Endothelial cell of umbilical vein (primary cell): ENCODE results near the gene CABLES1. TPM values are rescaled to one million over a fixed set of nuclear protein-coding genes. Genes with fewer than 3 reads are reported as not detected.

Experiments used
- BruUV-seq: library from RNA; stranded (reverse); fragments of 400-500 nt; replicated peaks from 2 replicates; lab custom pipeline; 2021; lab: Mats Ljungman, UMichigan
- CTCF ChIA-PET: fragments of 300-600, 350-600 bp; sonication (Branson Sonifier 250); formaldehyde crosslinking; loops from one replicate; lab custom pipeline; 2021; ENCODE audit warnings: antibody characterized with exemption, inconsistent platforms; lab: Charles Lee
- POLR2A ChIA-PET: fragments of 300-600, 350-600 bp; sonication (Branson Sonifier 250); formaldehyde crosslinking; loops from one replicate; lab custom pipeline; 2021; ENCODE audit warnings: antibody characterized with exemption, inconsistent platforms; lab: Charles Lee
- DNase-seq: peaks from one replicate; pipeline ENCODE4 v3.0.0-alpha.2; 2011; ENCODE audit warnings: low read depth, low spot score
- FAIRE-seq: peaks from 2 replicates; lab custom pipeline; 2011; peaks lifted over from hg19 to GRCh38; lab: Jason Lieb, UNC
- H2AFZ ChIP-seq: 2 replicates; pipeline ENCODE4 v1.6.0; 2012; ENCODE audit warnings: low read depth, low read length, control low read depth, inconsistent platforms
- H3K27ac ChIP-seq: 2 replicates; pipeline ENCODE4 v1.5.1; 2011; ENCODE audit warnings: low read depth, mild to moderate bottlenecking, control low read depth, low read length, moderate library complexity; ENCODE audit not compliant: insufficient read depth
- H3K27me3 ChIP-seq, 2 experiments: 2 replicates each; pipeline versions ENCODE4 v1.6.0 to v1.6.1; 2011; ENCODE audit warnings: low read length in 2 of 2, mixed read lengths in 1 of 2; ENCODE audit not compliant: control insufficient read depth in 2 of 2, insufficient read depth in 2 of 2
- H3K36me3 ChIP-seq, 2 experiments: 2 replicates in 1 of 2; 3 replicates in 1 of 2; pipeline ENCODE4 v1.5.1; 2011; ENCODE audit warnings: low read length in 2 of 2, mild to moderate bottlenecking in 1 of 2, moderate library complexity in 1 of 2; ENCODE audit not compliant: control insufficient read depth in 2 of 2, insufficient read depth in 2 of 2; ENCODE audit errors: extremely low read depth in 1 of 2
- H3K4me1 ChIP-seq: 3 replicates; pipeline ENCODE4 v1.5.1; 2011; ENCODE audit warnings: mild to moderate bottlenecking, low read length; ENCODE audit not compliant: control insufficient read depth, insufficient read depth; ENCODE audit errors: extremely low read depth
- H3K4me2 ChIP-seq: 2 replicates; pipeline ENCODE4 v1.6.1; 2011; ENCODE audit warnings: low read length, control low read depth, mixed read lengths; ENCODE audit not compliant: insufficient read depth
- H3K4me3 ChIP-seq, 3 experiments: fragments of 200-600 bp in 1 of 3; sonication (generic), shearing (Covaris generic) in 1 of 3; replicated peaks in 1 of 3; 2 replicates each; pipeline ENCODE4 v1.5.1; 2011 to 2016; ENCODE audit warnings: control low read depth in 3 of 3, low read length in 3 of 3, mild to moderate bottlenecking in 2 of 3, inconsistent platforms in 1 of 3, low read depth in 1 of 3, moderate library complexity in 1 of 3; ENCODE audit not compliant: insufficient read depth in 1 of 3
- H3K79me2 ChIP-seq: 2 replicates; pipeline ENCODE4 v1.6.0; 2012; ENCODE audit warnings: low read length, inconsistent platforms; ENCODE audit not compliant: control insufficient read depth, insufficient read depth
- H3K9ac ChIP-seq: replicated peaks from 2 replicates; pipeline ENCODE3; 2011; ENCODE audit warnings: low read length, control low read depth; ENCODE audit not compliant: insufficient read depth; ENCODE audit errors: extremely low read depth
- H3K9me1 ChIP-seq: replicated peaks from 3 replicates; pipeline ENCODE4 v1.6.0; 2011; ENCODE audit warnings: mild to moderate bottlenecking, low read length; ENCODE audit not compliant: control insufficient read depth, insufficient read depth; ENCODE audit errors: extremely low read depth
- H3K9me3 ChIP-seq: replicated peaks from 2 replicates; pipeline ENCODE4 v1.5.1; 2012; ENCODE audit warnings: low read length, inconsistent platforms; ENCODE audit not compliant: control insufficient read depth, insufficient read depth
- H4K20me1 ChIP-seq: replicated peaks from 2 replicates; pipeline ENCODE3; 2011; ENCODE audit warnings: mild to moderate bottlenecking, low read length; ENCODE audit not compliant: control insufficient read depth, insufficient read depth; ENCODE audit errors: extremely low read depth
- CTCF ChIP-seq, 2 donors: IDR thresholded peaks; 1 replicate in 1 of 2; 2 replicates in 1 of 2; pipeline ENCODE4 v1.5.1; 2011; ENCODE audit warnings: low read length in 2 of 2, mild to moderate bottlenecking in 2 of 2, moderate library complexity in 2 of 2, control low read depth in 1 of 2, inconsistent platforms in 1 of 2, low read depth in 1 of 2; ENCODE audit not compliant: insufficient read depth in 1 of 2; ENCODE audit errors: extremely low read depth in 1 of 2
- EZH2 ChIP-seq: IDR thresholded peaks from 2 replicates; pipeline ENCODE4 v1.6.1; 2012; ENCODE audit warnings: borderline replicate concordance, low read depth, mild to moderate bottlenecking, moderate library complexity, low read length, inconsistent platforms; ENCODE audit not compliant: severe bottlenecking
- FOS ChIP-seq: IDR thresholded peaks from 2 replicates; pipeline ENCODE4 v1.6.1; 2011; ENCODE audit warnings: mild to moderate bottlenecking, low read length, moderate library complexity, borderline replicate concordance; ENCODE audit not compliant: insufficient read depth
- GATA2 ChIP-seq: IDR thresholded peaks from 2 replicates; pipeline ENCODE4 v1.7.0; 2011; ENCODE audit warnings: low read depth, mild to moderate bottlenecking, moderate library complexity, mixed read lengths, low read length; ENCODE audit not compliant: insufficient read length, insufficient read depth
- JUN ChIP-seq: IDR thresholded peaks from 2 replicates; pipeline ENCODE4 v1.6.1; 2011; ENCODE audit warnings: borderline replicate concordance, low read depth; ENCODE audit not compliant: insufficient read length, insufficient read depth
- MAX ChIP-seq: IDR thresholded peaks from 2 replicates; pipeline ENCODE4 v1.6.1; 2011; ENCODE audit not compliant: insufficient read depth, insufficient read length
- MYC ChIP-seq: IDR thresholded peaks from one replicate; pipeline ENCODE4 v1.6.1; 2011; ENCODE audit warnings: mild to moderate bottlenecking, low read depth, low read length
- POLR2A ChIP-seq: IDR thresholded peaks from 2 replicates; pipeline ENCODE4 v1.6.1; 2012; ENCODE audit warnings: low read depth, mild to moderate bottlenecking, control low read depth, low read length
- POLR2AphosphoS5 ChIP-seq: IDR thresholded peaks from 2 replicates; pipeline ENCODE4 v1.6.1; 2012; ENCODE audit warnings: low read depth, mild to moderate bottlenecking, control low read depth, low read length, moderate library complexity; ENCODE audit not compliant: insufficient read depth
- dilution Hi-C: fragments of 300-500 bp; cut with MboI; formaldehyde crosslinking; loops from one replicate; pipeline ENCODE4 v1.15.0; 2019; ENCODE audit warnings: low sequenced_read_pairs; ENCODE audit not compliant: extremely low pct_ligation_motif_present
- intact Hi-C: fragments of 100-400 bp; cut with micrococcal nuclease; formaldehyde crosslinking; loops from one replicate; pipeline ENCODE4 v1.10.0; 2022
- polyA plus RNA-seq, 4 experiments: library from polyadenylated mRNA; depleted of rRNA in 3 of 4; stranded (reverse) in 3 of 4; unstranded in 1 of 4; fragments of >200 nt; gene quantifications; 2 replicates each; pipeline versions ENCODE4 v1.2.1 to v1.2.3, GENCODE V29; 2011 to 2012; ENCODE audit warnings: missing spikeins in 1 of 4
- total RNA-seq: library from RNA; stranded (reverse); gene quantifications from 2 replicates; pipeline ENCODE4 v1.2.3, GENCODE V29; 2021

The CABLES1 gene
- total and polyA plus RNA-seq, 2 donors (not counting 3 experiments of a cell fraction or from before 2014, with no cell fraction given) = 40.2 to 71.1 TPM

- Histone ChIP-seq H3K9me3 (no peaks in the 10 kb centered on the region), H3K9me1 (no peaks in the 10 kb centered on the region), H3K79me2 (no peaks in the 10 kb centered on the region), H3K27me3 (no peaks in the 10 kb centered on the region), H3K36me3 (no peaks in the 10 kb centered on the region), H4K20me1 (no peaks in the 10 kb centered on the region), H3K9ac (no peak overlapping the region), H3K4me1 (peaks cover 10% of the 10 kb centered on the region), H2AFZ (no peak overlapping the region), H3K4me3 (no peak overlapping the region), H3K4me2 (no peak overlapping the region), H3K27ac (no peak overlapping the region)
- ChIA-PET POLR2A (no interaction called here), CTCF (interaction anchor here (0.9 kb wide), 1 partner anchor 15 kb away, joined by 3 read pairs; no protein-coding TSS in a partner anchor)
- DNase-seq = no peak
- FAIRE-seq = no peak
- intact Hi-C loops (no loop called here), dilution Hi-C loops (no loop called here)
- no peak for TF ChIP-seq MYC
- no peak for TF ChIP-seq FOS
- no peak for TF ChIP-seq MAX
- TF ChIP-seq JUN = no peak
- no peak for TF ChIP-seq GATA2
- no peak for TF ChIP-seq CTCF (IDR thresholded peaks at IDR 0.05; ENCODE audit: extremely low read depth in 1 of 2, insufficient read depth in 1 of 2, low read depth in 1 of 2, low read length in 2 of 2)
- no peak for TF ChIP-seq POLR2AphosphoS5
- no peak for TF ChIP-seq EZH2
- TF ChIP-seq POLR2A = no peak
- no TSS peak for BruUV-seq
Observed at GRCh38 chr18:23274638-23275482, 139.6 kb downstream of the CABLES1 start.
